Measurements from ENCODE around the gene SSC5D. TPM values are rescaled to one million over a fixed set of nuclear protein-coding genes. Genes with fewer than 3 reads are reported as not detected.

Gene SSC5D
- total RNA-seq, 1 donor from 2014 or later = 3.7 TPM

GRCh38 chr19:55442372-55442961, 45.8 kb upstream of the SSC5D start:
- intact Hi-C loops (cut with micrococcal nuclease) = no loop called here
- DNase-seq = no peak
- Histone ChIP-seq H3K27ac (replicated peaks) (no peak overlapping the region), H3K36me3 (no peaks in the 10 kb centered on the region), H3K27me3 (ENCODE audit: low read depth) (peaks cover 98% of the 10 kb centered on the region), H3K4me3 (no peak overlapping the region), H3K9me3 (replicated peaks) (no peaks in the 10 kb centered on the region), H3K4me1 (peaks cover 11% of the 10 kb centered on the region)
- TF ChIP-seq, protein P1, sequence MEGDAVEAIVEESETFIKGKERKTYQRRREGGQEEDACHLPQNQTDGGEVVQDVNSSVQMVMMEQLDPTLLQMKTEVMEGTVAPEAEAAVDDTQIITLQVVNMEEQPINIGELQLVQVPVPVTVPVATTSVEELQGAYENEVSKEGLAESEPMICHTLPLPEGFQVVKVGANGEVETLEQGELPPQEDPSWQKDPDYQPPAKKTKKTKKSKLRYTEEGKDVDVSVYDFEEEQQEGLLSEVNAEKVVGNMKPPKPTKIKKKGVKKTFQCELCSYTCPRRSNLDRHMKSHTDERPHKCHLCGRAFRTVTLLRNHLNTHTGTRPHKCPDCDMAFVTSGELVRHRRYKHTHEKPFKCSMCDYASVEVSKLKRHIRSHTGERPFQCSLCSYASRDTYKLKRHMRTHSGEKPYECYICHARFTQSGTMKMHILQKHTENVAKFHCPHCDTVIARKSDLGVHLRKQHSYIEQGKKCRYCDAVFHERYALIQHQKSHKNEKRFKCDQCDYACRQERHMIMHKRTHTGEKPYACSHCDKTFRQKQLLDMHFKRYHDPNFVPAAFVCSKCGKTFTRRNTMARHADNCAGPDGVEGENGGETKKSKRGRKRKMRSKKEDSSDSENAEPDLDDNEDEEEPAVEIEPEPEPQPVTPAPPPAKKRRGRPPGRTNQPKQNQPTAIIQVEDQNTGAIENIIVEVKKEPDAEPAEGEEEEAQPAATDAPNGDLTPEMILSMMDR (IDR thresholded peaks at IDR 0.05; ENCODE audit: borderline replicate concordance) = no peak

DNA sequence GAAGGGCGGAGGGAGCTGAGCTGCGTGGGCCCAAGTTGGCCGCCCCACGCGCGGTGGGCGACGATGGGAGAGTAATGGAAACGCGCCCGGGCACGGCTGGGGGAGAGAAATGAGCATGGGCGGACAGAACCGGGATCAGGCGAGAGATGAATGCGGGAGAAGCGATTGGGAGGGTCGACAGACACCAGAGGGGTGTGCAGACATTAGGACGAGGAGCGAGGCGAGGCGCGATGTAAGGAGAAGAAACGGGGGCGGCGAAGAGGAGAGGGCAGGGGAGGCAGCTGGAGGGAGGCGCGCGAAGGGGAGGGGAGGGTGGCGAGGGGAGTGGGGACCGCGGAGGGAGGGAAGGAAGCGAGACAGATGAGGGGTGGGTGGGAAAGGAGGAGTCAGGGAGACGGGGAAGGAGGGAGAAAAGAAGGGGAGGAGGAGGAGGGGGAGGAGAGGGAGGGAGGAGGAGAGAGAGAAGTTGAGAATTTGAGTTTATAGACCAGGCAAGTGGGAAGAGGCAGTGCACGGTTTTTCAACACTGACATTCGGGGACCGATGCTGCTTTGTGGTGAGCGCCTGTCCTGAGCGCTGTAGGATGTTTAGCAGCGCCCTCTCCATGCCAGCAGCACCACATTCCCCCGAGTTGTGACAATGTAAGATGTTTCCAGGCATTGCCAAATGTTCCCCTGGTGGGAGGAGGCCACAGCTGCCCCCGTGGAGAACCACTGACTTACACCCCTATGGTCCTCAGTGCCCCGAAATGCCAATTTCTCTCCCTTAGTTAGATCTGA, 45.0 kb upstream of the SSC5D start, which contains the start of gene SHISA7:
TSS of gene SHISA7 (minus strand) at position 256 of the 779 bp plus-strand sequence. CDS start 437 bp downstream, outside the sequence.
- no peak for DNase-seq
- no peaks in the 10 kb centered on the region for H3K9me3 ChIP-seq (replicated peaks)

DNA sequence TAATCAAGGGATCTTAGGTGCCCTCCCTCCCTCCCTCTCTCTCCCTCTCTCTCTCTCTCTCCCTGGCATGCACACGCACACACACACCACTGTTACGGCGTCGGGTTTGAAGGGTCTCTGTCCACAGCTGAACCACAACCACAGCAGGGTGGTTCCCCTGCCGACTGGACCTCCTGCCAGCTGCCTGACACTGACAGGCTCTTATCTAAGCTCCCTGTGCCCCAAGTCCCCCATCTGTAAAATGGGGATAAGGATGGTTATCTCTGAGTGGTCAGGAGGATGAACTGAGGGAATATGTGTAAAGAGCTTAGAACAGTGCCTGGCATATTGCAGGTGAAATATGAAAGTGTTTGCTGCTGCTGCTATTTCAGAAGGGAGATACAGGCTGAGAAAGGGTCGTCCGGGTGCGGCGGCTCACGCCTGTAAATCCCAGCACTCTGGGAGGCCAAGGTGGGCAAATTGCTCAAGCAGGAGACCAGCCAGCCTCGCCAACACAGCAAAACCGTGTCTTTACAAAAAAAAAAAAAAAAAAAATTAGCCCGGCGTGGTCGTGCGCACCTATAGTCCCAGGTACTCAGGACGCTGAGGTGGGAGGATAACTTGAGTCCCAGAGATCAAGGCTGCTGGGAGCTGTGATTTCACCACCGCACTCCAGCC, 44.3 kb upstream of the SSC5D start:
- no peak for DNase-seq
- TF ChIP-seq, protein P1 (IDR thresholded peaks at IDR 0.05; ENCODE audit: borderline replicate concordance) = no peak
- intact Hi-C loops (cut with micrococcal nuclease) = no loop called here
- Histone ChIP-seq H3K9me3 (replicated peaks) (no peaks in the 10 kb centered on the region), H3K4me1 (peaks cover 11% of the 10 kb centered on the region), H3K36me3 (no peaks in the 10 kb centered on the region), H3K4me3 (no peak overlapping the region), H3K27me3 (ENCODE audit: low read depth) (peaks cover 83% of the 10 kb centered on the region), H3K27ac (replicated peaks) (no peak overlapping the region)

More for the DNA sequence above, 45.0 kb upstream of the SSC5D start, which contains the start of gene SHISA7:
- no peak within 1 kb of the TSS for H3K27ac ChIP-seq (replicated peaks)
- TF ChIP-seq, protein P1 (IDR thresholded peaks at IDR 0.05; ENCODE audit: borderline replicate concordance) = no peak
- peaks cover 11% of the 10 kb centered on the region for H3K4me1 ChIP-seq
- no peaks in the 10 kb centered on the region for H3K36me3 ChIP-seq
- H3K4me3 ChIP-seq = no peak within 1 kb of the TSS
- intact Hi-C loops (cut with micrococcal nuclease) = no loop called here
- peaks cover 90% of the 10 kb centered on the region for H3K27me3 ChIP-seq (ENCODE audit: low read depth)

- Histone ChIP-seq H3K9me3 (replicated peaks) (no peaks in the 10 kb centered on the region), H3K4me3 (no peak overlapping the region), H3K4me1 (peaks cover 11% of the 10 kb centered on the region), H3K27ac (replicated peaks) (no peak overlapping the region), H3K36me3 (no peaks in the 10 kb centered on the region), H3K27me3 (ENCODE audit: low read depth) (peaks cover 83% of the 10 kb centered on the region)
- intact Hi-C loops (cut with micrococcal nuclease) = no loop called here
- DNase-seq = no peak
- TF ChIP-seq, protein P1 (IDR thresholded peaks at IDR 0.05; ENCODE audit: borderline replicate concordance) = no peak
These were observed 43.6 kb upstream of the SSC5D start for GRCh38 chr19:55444646-55445045.

DNA sequence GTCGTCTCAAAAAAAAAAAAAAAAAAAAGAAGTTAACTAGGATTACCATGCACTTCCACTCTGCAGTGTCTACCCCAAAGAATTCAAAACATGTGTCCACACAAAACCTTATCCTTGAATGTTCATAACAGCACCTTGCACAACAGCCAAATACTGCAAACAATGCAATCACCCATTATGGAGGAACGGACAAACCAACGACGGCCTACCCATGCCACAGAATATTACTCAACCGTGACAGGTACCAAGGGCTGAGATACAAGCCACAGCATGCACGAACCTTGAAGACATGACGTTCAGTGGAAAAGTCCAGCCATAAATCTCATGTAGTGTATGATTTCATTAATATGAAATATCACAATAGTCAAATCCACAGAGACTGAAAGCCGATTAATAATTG, 42.2 kb upstream of the SSC5D start:
- intact Hi-C loops (cut with micrococcal nuclease) = no loop called here

More for the DNA sequence above, 42.2 kb upstream of the SSC5D start:
- no peaks in the 10 kb centered on the region for H3K36me3 ChIP-seq
- H3K4me3 ChIP-seq = no peak overlapping the region
- no peak overlapping the region for H3K27ac ChIP-seq (replicated peaks)
- no peaks in the 10 kb centered on the region for H3K9me3 ChIP-seq (replicated peaks)
- no peak for DNase-seq
- H3K4me1 ChIP-seq = peaks cover 10% of the 10 kb centered on the region
- peaks cover 74% of the 10 kb centered on the region for H3K27me3 ChIP-seq (ENCODE audit: low read depth)
- TF ChIP-seq, protein P1 (IDR thresholded peaks at IDR 0.05; ENCODE audit: borderline replicate concordance) = no peak
